IMR-90 (cell line): Measurements from ENCODE around the gene PDE4A. TPM values are rescaled to one million over a fixed set of nuclear protein-coding genes. Genes with fewer than 3 reads are reported as not detected.
"Not testable (repeated sequence)": the region's sequence is repeated elsewhere in the genome, so short reads cannot be mapped to it uniquely, and the experiment has no call there.

Source experiments
- ATAC-seq: fragments of 200-7000 bp; cut with Tn5 transposase; 2 replicates; pipeline ENCODE4 v1.9.1; 2020; ENCODE audit warnings: low read depth, mild to moderate bottlenecking, moderate library complexity
- BruUV-seq: library from RNA; stranded (reverse); fragments of 400-500 nt; replicated peaks from 2 replicates; lab custom pipeline; 2021; lab: Mats Ljungman, UMichigan
- CTCF ChIA-PET: fragments of 300-600 bp; formaldehyde crosslinking; extraction: SDS; loops from one replicate; lab custom pipeline; 2021; ENCODE audit warnings: antibody characterized with exemption; lab: Yijun Ruan, JAX
- POLR2A ChIA-PET: fragments of 300-600 bp; sonication (Branson Sonifier 250); formaldehyde crosslinking; loops from one replicate; lab custom pipeline; 2022; ENCODE audit warnings: antibody characterized with exemption; ENCODE audit not compliant: unreplicated experiment; lab: Charles Lee
- DNase-seq: peaks from one replicate; pipeline ENCODE4 v3.0.0; 2013
- H2AFZ ChIP-seq: replicated peaks from 2 replicates; pipeline ENCODE3; 2013; ENCODE audit warnings: low read length, mild to moderate bottlenecking; ENCODE audit not compliant: poor library complexity
- H2AK5ac ChIP-seq: 2 replicates; pipeline ENCODE4 v1.6.1; 2013; ENCODE audit warnings: low read depth, low read length, inconsistent platforms
- H2AK9ac ChIP-seq: replicated peaks from 2 replicates; pipeline ENCODE3; 2013; ENCODE audit warnings: mild to moderate bottlenecking, low read depth, low read length, moderate library complexity; ENCODE audit not compliant: poor library complexity
- H2BK120ac ChIP-seq: 2 replicates; pipeline ENCODE4 v1.6.1; 2013; ENCODE audit warnings: low read depth, low read length, inconsistent platforms
- H2BK15ac ChIP-seq: 3 replicates; pipeline ENCODE4 v1.6.1; 2013; ENCODE audit warnings: low read depth, low read length, inconsistent platforms
- H2BK20ac ChIP-seq: 2 replicates; pipeline ENCODE4 v1.6.1; 2013; ENCODE audit warnings: low read depth, mild to moderate bottlenecking, inconsistent platforms, low read length, moderate library complexity
- H2BK5ac ChIP-seq: 2 replicates; pipeline ENCODE4 v1.6.1; 2013; ENCODE audit warnings: mild to moderate bottlenecking, low read depth, low read length, inconsistent platforms; ENCODE audit not compliant: poor library complexity, severe bottlenecking
- H3K14ac ChIP-seq: replicated peaks from 2 replicates; pipeline ENCODE4 v1.6.1; 2013; ENCODE audit warnings: low read depth, low read length, inconsistent platforms
- H3K18ac ChIP-seq: 2 replicates; pipeline ENCODE4 v1.6.1; 2013; ENCODE audit warnings: low read depth, low read length, control low read depth
- H3K23ac ChIP-seq: 2 replicates; pipeline ENCODE4 v1.6.1; 2013; ENCODE audit warnings: low read depth, low read length, inconsistent platforms
- H3K27ac ChIP-seq: 2 replicates; pipeline ENCODE4 v1.5.1; 2013; ENCODE audit warnings: mild to moderate bottlenecking, control low read depth, low read length; ENCODE audit not compliant: insufficient read depth
- H3K27me3 ChIP-seq: 2 replicates; pipeline ENCODE4 v1.6.1; 2013; ENCODE audit warnings: low read length; ENCODE audit not compliant: control insufficient read depth, insufficient read depth
- H3K36me3 ChIP-seq: 2 replicates; pipeline ENCODE4 v1.6.1; 2013; ENCODE audit warnings: low read length, mixed read lengths; ENCODE audit not compliant: control insufficient read depth, insufficient read depth
- H3K4ac ChIP-seq: 2 replicates; pipeline ENCODE4 v1.6.1; 2013; ENCODE audit warnings: low read depth, low read length, inconsistent platforms
- H3K4me1 ChIP-seq: 2 replicates; pipeline ENCODE4 v1.6.1; 2013; ENCODE audit warnings: low read length, mixed read lengths; ENCODE audit not compliant: control insufficient read depth, insufficient read depth
- H3K4me2 ChIP-seq: 2 replicates; pipeline ENCODE4 v1.6.1; 2013; ENCODE audit warnings: low read depth, mild to moderate bottlenecking, control low read depth, low read length, moderate library complexity
- H3K4me3 ChIP-seq: 2 replicates; pipeline ENCODE4 v1.5.1; 2013; ENCODE audit warnings: low read depth, mild to moderate bottlenecking, control low read depth, low read length, moderate library complexity; ENCODE audit not compliant: insufficient read depth
- H3K56ac ChIP-seq: 2 replicates; pipeline ENCODE4 v1.6.1; 2013; ENCODE audit warnings: low read length, inconsistent platforms; ENCODE audit not compliant: insufficient read depth; ENCODE audit errors: extremely low read depth
- H3K79me1 ChIP-seq, 2 experiments: 2 replicates each; pipeline ENCODE4 v1.6.1; 2013; ENCODE audit warnings: low read length in 2 of 2, inconsistent platforms in 1 of 2, low read depth in 1 of 2
- H3K9ac ChIP-seq: 2 replicates; pipeline ENCODE4 v1.6.1; 2013; ENCODE audit warnings: low read depth, low read length, control low read depth
- H3K9me1 ChIP-seq: 2 replicates; pipeline ENCODE4 v1.6.1; 2013; ENCODE audit warnings: low read length, inconsistent platforms; ENCODE audit not compliant: insufficient read depth
- H3K9me3 ChIP-seq: 2 replicates; pipeline ENCODE4 v1.6.1; 2013; ENCODE audit warnings: low read length; ENCODE audit not compliant: control insufficient read depth, insufficient read depth
- H4K20me1 ChIP-seq: 2 replicates; pipeline ENCODE4 v1.6.1; 2013; ENCODE audit warnings: low read length, inconsistent platforms; ENCODE audit not compliant: insufficient read depth
- H4K5ac ChIP-seq: 2 replicates; pipeline ENCODE4 v1.6.1; 2013; ENCODE audit warnings: mild to moderate bottlenecking, low read depth, low read length, control low read depth
- H4K8ac ChIP-seq, 2 experiments: 2 replicates each; pipeline ENCODE4 v1.6.1; 2013; ENCODE audit warnings: low read depth in 2 of 2, low read length in 2 of 2, control low read depth in 1 of 2, inconsistent platforms in 1 of 2
- H4K91ac ChIP-seq: 2 replicates; pipeline ENCODE4 v1.6.1; 2013; ENCODE audit warnings: low read depth, low read length, inconsistent platforms; ENCODE audit not compliant: insufficient read depth
- CTCF ChIP-seq: conservative IDR thresholded peaks from 2 replicates; pipeline ENCODE4 v1.5.1; 2012; ENCODE audit warnings: mild to moderate bottlenecking, low read depth, low read length, improper control_type of control experiment
- USF2 ChIP-seq: fragments of 150-350 bp; IDR thresholded peaks from 2 replicates; pipeline ENCODE4 v1.6.1; 2017; ENCODE audit warnings: mild to moderate bottlenecking, antibody characterized with exemption, low read length, low read depth
- WGBS, 2 experiments: methylation state at CpG; one replicate each; pipeline versions ENCODE4 v1.1.5 to v1.1.7; 2013; ENCODE audit warnings: missing lambda C conversion rate in 2 of 2; ENCODE audit not compliant: insufficient read length in 1 of 2; ENCODE audit errors: extremely low coverage in 2 of 2; 5-methylcytosine and 5-hydroxymethylcytosine counted together
- dilution Hi-C: fragments of 300-500 bp; cut with HindIII; formaldehyde crosslinking; loops from one replicate; pipeline ENCODE4 v1.14.3; 2018; ENCODE audit warnings: low sequenced_read_pairs; ENCODE audit not compliant: unreplicated experiment
- in situ Hi-C: fragments of 300-500 bp; cut with MboI; formaldehyde crosslinking; loops from 3 replicates; pipeline ENCODE4 v1.14.3; 2019; ENCODE audit warnings: low sequenced_read_pairs, inconsistent platforms, mixed read lengths
- intact Hi-C: fragments of 100-400 bp; cut with micrococcal nuclease; formaldehyde crosslinking; loops from 2 replicates; pipeline ENCODE4 v1.10.0; 2022
- polyA plus RNA-seq, 3 experiments: library from polyadenylated mRNA; depleted of rRNA; stranded (reverse); fragments of >200 nt; gene quantifications; 2 replicates each; pipeline ENCODE4 v1.2.3, GENCODE V29; 2012; ENCODE audit warnings: low replicate concordance in 1 of 3
- total RNA-seq: library from RNA; depleted of rRNA; stranded (reverse); fragments of >200 nt; gene quantifications from 2 replicates; pipeline ENCODE4 v1.2.3, GENCODE V29; 2012

The PDE4A gene
- total and polyA plus RNA-seq, 2 of the 4 experiments (the other 2 are of a cell fraction), result 1.8 to 7.0 TPM

GRCh38 chr19:10408511-10409283 is 11.6 kb upstream of the PDE4A start:
- H3K4ac ChIP-seq, result no peak overlapping the region
- no peaks in the 10 kb centered on the region for H4K20me1 ChIP-seq
- H2BK15ac ChIP-seq, result no peak overlapping the region
- no peak overlapping the region for H2BK120ac ChIP-seq
- no TSS peak for BruUV-seq
- H3K27ac ChIP-seq, result no peak overlapping the region
- no peak for DNase-seq
- no peak for TF ChIP-seq CTCF
- TF ChIP-seq USF2, result no peak
- H3K18ac ChIP-seq, result no peak overlapping the region
- peak overlapping the region; percentile 43; the same call in 1 of the 2 replicates for H2AK5ac ChIP-seq
- H3K27me3 ChIP-seq, result no peaks in the 10 kb centered on the region
- intact Hi-C loops (loop anchor here (10.0 kb wide), 1 partner anchor 286 kb away; no protein-coding TSS in a partner anchor), dilution Hi-C loops (no loop called here), in situ Hi-C loops (no loop called here)
- ATAC-seq, result no peak
- H3K56ac ChIP-seq, result no peak overlapping the region; the same call in 1 of the 2 replicates
- no peak overlapping the region for H3K9ac ChIP-seq
- H3K9me1 ChIP-seq, result no peaks in the 10 kb centered on the region
- H3K4me1 ChIP-seq, result peaks cover 2% of the 10 kb centered on the region; the same call in 1 of the 2 replicates
- H4K5ac ChIP-seq, result no peak overlapping the region
- no peak overlapping the region for H3K4me2 ChIP-seq
- no peak overlapping the region for H2BK5ac ChIP-seq
- WGBS, 2 experiments, result 85% methylated on average over 11 of the region's 18 CpGs; no CpG with 5 or more reads in 1 of the 2 experiments
- H3K14ac ChIP-seq, result no peak overlapping the region
- 0 out of 4 replicates have a peak overlapping the region, but pooled peaks of 1 of the 2 experiments have one; percentile 10 for H4K8ac ChIP-seq
- H3K36me3 ChIP-seq, result no peaks in the 10 kb centered on the region
- 0 out of 2 replicates have a peak overlapping the region, but pooled peaks have one; percentile 24 for H3K23ac ChIP-seq
- H3K4me3 ChIP-seq, result no peak overlapping the region
- CTCF ChIA-PET, result interaction anchor here (0.7 kb wide), 1 partner anchor 47 kb away, joined by 3 read pairs; no protein-coding TSS in a partner anchor
- H2AK9ac ChIP-seq, result peak overlapping the region; percentile 90
- no peak overlapping the region for H2BK20ac ChIP-seq
- POLR2A ChIA-PET, result no interaction called here
- no peak overlapping the region for H4K91ac ChIP-seq
- no peaks in the 10 kb centered on the region for H3K9me3 ChIP-seq
- peaks cover 0 to 4% of the 10 kb centered on the region in 2 experiments; a peak in 1 of 4 replicates for H3K79me1 ChIP-seq
- peak overlapping the region; percentile 61 for H2AFZ ChIP-seq

GRCh38 chr19:10411224-10411623 is 9.1 kb upstream of the PDE4A start:
- in situ Hi-C loops, H4K91ac ChIP-seq, H2BK15ac ChIP-seq, H3K9me1 ChIP-seq, H4K5ac ChIP-seq, H3K18ac ChIP-seq, H3K14ac ChIP-seq, H3K4me1 ChIP-seq, DNase-seq, H3K27ac ChIP-seq, H3K56ac ChIP-seq, H4K20me1 ChIP-seq, ATAC-seq, H2AFZ ChIP-seq, H3K4ac ChIP-seq, POLR2A ChIA-PET, H3K36me3 ChIP-seq, H3K23ac ChIP-seq, H3K9ac ChIP-seq, intact Hi-C loops, H2BK5ac ChIP-seq, H3K27me3 ChIP-seq, H3K4me3 ChIP-seq, dilution Hi-C loops, H2AK5ac ChIP-seq, CTCF ChIA-PET, H3K4me2 ChIP-seq, H2BK20ac ChIP-seq, H2BK120ac ChIP-seq, H2AK9ac ChIP-seq, H3K9me3 ChIP-seq, H3K79me1 ChIP-seq, H4K8ac ChIP-seq, BruUV-seq: not testable (repeated sequence)
- WGBS, 2 experiments, result 82% methylated on average over 3 of the region's 5 CpGs; no CpG with 5 or more reads in 1 of the 2 experiments
